IPS DF 4.7 (cell line): ENCODE results near the gene RPS6KA1.

Experiments used
- DNase-seq: peaks from one replicate; pipeline ENCODE4 v3.0.0-alpha.2; 2013; ENCODE audit warnings: low spot score; ENCODE audit errors: extremely low read depth

RPS6KA1 gene

DNA sequence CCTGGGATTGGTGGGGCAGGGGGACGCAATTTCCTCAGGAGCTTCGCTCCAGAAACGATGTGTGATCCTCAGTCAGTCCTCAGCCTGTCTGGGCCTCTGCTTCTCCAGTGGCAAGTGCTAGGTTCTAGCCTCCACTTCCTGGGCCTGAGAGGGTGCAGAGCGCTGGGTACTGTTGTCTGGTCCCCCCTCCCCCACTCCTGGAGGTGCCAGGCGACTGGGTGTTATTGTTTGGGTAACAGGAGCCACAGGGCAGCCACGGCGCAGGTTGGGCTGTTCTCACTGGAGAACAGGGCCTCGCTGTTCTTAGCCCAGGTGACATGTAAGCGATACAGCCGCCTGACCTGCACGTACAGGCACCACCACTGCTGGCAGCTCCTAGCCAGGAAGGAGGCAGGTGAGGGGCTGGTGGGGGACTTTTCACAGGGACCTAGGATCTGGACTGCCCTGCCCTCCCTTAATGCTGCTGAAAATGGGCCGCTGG is 2.1 kb downstream of the RPS6KA1 start:
- no peak for DNase-seq

GRCh38 chr1:26533951-26534509 is 4.5 kb downstream of the RPS6KA1 start:
- no peak for DNase-seq

- DNase-seq: no peak
These were observed 5.6 kb downstream of the RPS6KA1 start for GRCh38 chr1:26535201-26535600.

- DNase-seq: no peak
These were observed 6.5 kb downstream of the RPS6KA1 start for GRCh38 chr1:26536081-26536480.

DNA sequence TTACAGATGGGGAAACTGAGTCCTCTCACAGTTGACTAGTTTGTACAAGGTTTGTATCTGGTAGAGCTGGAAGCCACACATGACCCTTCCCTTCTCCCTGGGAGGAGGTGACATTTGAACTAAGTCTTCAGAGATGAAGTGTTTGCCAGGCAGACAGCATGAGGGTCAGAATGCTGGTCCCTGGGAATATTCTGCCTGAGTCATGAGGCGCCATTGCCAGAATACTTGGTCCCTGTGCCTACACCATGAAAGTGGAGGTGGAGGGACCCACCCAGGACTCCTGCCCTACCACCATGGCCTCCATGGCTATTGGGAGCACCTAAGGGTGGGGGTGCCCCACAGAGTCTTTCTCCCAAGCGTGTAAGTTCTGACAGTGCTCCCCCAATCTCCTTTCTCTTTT is 7.0 kb downstream of the RPS6KA1 start:
- no peak for DNase-seq

GRCh38 chr1:26537951-26538352 is 8.4 kb downstream of the RPS6KA1 start:
- DNase-seq: no peak

- no peak for DNase-seq
These were observed 9.2 kb downstream of the RPS6KA1 start for GRCh38 chr1:26538480-26539412.

DNA sequence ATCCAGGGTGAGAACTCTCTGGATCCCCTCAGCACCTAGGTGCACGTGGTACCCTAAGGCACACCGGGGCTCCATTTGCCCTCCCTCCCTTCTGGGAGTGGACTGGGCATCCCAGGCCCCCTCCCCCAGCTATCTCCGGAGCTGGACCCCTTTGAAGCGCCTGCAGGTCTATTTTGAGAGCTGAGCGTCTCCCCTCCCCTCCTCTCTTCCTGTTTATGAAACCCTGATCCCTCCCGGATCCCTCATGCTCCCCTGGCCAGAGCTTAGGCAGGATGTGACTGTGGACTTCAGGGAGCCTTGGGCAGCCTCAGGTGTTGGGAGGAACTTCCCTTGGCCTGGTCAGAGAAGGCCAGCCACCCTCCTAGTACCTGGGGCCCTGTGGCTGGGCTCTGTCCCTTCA is 10.2 kb downstream of the RPS6KA1 start:
- DNase-seq: no peak

DNA sequence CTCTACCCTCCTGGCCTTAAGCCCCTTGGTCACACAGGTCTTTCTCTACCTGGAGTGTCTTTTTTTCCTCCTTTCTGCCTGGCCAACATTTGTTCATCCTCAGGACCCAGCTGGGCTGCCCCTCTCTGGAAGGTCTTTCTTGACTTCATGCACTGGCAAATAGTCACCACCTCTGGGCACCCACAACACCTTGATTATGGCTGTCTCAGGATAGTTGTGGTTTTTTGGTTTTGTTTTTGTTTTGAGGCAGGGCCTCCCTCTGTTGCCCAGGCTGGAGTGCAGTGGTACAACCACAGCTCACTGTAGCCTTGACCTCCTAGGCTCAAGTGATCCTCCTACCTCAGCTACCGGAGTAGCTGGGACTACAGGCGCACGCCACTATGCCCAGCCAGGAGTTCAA is 10.8 kb downstream of the RPS6KA1 start:
- DNase-seq: no peak

- DNase-seq: no peak
These were observed 11.9 kb downstream of the RPS6KA1 start for GRCh38 chr1:26541431-26541815.

DNA sequence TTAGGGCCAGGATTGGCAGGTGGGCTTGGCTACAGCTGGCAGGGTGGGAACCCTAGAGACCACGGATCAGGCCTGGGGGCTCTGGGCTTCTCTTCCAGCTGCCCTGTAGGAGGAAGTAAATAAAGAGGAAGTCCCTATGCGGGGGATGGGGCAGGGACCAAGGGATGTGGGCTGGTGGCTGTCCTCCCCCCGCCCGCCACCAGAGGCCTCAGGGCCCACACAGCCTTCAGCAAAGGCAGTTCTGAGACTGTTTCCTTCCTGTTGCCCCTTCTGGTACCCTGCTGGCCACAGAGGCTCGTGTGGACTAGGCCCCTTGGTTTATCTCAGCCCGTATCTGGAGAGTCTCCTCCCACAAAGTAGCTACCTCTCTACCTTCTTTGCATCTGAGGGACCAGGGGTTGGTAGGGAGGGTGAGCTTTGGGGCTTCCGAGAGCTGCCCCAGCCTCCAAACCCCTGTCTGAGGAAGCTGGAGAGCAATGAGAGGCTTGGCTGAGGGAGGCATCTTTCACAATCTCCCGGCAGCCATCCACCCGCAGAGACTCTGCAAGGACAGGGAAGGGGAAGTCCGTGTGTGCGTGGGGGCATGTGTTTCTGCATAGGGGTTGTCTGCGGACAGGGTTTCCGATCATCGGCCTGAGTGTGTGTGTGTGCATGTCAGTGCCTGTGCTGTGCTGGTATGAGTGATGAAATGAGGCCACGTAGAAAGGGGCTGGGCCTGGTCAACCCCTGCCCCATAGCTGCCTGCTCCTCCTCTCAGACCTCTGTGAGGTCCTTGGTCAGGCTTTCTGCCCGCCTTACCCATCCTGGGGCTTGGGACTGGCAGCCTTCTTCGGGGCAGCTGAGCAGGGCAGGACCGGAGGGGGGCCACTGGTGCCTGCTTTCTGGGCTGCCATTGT is 12.5 kb downstream of the RPS6KA1 start:
- DNase-seq: no peak

DNA sequence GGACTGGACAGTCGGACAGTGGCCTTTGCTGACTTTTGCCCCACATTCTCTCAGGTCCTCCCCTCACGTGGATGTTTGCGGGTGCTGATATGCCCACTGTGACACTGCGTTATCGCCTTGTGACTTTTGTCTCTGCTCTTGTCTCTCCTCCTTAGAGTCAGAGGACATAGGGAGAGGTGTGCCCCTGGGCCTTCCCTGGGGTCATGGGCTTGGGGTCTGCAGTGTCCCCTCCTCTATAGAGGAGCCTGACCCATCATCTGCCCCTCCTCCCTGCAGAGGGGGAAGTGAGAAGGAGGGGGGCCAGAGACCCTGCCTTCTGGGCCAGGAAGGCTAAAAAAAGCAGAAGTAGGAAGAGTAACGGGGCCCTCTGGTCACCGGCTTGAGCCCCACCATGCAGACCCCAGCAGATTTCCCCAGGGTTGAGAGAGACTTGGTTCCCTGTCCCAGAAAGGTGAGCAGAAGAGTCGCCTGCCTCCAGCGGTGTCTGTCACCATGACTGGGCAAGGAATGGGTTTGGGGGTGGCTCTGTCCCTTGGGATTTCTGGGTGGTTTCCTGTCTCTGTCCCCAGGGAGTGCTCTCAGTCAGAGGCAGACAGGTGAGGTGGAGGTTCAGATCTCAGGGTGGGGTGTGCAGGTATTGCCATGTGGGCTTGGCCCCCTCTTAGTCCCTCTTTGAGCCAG is 13.3 kb downstream of the RPS6KA1 start:
- DNase-seq: no peak

DNA sequence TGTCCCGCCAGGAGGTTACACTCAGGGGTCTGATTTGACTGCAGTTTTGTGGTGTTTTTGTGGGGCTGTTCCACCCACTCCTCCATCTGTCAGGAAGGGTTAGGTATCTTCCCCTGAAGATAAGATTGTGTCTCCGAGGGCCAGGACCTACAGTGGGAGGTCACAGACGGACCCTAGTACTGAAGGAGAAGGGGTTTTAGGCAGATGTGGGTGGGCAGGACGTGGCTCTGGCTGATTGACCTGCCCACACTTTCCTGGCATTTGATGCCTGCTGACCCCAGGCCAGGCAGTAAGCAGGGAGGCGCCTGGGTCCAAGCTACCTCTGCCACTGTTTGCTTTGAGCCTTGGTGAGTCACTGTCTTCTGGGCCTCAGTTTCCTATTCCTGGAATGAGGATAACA is 13.9 kb downstream of the RPS6KA1 start:
- DNase-seq: no peak

DNA sequence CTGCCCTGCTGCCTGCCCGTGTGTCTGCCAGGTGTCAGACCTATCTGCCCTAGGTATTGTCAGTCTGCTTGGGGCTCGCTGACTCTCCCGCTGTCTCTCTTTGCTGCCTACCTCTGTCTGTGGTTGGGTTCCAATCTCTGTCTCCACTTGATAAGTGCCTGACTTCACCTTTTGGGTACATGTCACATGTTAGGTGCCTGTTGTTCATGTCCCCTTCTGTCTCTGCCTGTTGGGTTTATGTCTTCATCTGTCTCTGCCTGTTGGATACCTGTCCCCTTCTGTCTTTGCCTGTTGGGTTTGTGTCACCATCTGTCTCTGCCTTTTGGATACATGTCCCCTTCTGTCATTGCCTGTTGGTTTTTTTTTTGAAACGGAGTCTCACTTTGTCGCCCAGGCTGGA is 14.6 kb downstream of the RPS6KA1 start:
- DNase-seq: no peak

DNA sequence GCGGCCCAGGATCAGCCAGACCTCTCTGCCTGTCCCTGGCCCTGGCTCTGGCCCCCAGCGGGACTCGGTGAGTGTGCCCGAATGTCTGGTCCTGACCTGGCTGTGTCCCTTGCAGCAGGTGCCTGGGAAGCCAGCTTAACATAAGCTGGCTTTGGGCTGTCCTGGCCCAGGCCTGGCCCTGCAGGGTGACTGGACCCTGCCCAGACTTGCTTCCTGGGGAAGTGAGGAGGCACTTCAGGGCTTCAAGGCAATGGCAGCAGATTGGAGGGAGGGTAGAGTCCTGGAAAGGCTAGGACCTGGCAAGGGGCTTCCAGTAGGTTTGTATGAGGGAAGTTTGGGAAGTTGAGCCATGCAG is 16.4 kb downstream of the RPS6KA1 start:
- DNase-seq: no peak

DNA sequence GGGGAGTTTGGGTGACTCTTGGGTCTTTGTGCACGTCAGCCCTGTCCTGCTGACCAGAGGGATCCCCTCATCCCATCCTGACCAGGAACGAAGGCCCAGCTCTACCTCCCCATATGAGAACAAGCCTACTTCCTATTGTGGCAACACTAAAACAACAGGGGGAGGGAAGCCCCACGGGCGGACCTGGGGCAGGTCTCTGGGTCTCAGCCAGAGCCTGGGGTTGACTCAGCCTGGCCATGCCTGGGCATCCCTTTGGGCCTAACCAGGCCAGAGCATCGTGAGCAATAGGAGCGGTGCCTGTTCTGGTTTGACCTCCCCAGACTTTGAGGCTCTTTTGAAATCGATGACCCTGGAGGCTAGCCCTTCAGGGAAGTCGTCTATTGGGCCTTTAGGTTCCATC is 16.8 kb downstream of the RPS6KA1 start:
- no peak for DNase-seq

- DNase-seq: no peak
These were observed 17.3 kb downstream of the RPS6KA1 start for GRCh38 chr1:26546819-26547218.

- no peak for DNase-seq
These were observed 19.3 kb downstream of the RPS6KA1 start for GRCh38 chr1:26548841-26549240.

DNA sequence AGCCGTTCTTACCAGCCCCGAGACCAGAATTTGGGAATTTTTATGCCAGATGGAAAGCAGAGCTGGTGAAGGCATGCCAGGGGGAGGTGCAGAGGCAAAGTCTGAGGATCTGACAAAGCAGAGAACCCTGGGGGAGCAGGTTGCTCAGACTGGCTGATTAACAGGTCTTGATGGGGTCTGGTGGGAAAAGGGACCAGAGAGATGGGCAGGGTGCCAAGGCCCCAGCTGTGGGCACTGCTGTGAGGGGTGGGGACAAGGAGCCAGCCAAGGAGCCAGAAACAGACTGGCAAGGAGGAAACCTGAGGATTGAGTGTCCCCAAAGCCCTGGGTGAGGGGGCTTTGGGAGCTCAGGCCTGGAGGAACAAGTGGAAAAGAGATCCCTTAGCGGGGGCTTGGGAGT is 21.4 kb downstream of the RPS6KA1 start:
- no peak for DNase-seq

GRCh38 chr1:26552720-26553119 is 23.2 kb downstream of the RPS6KA1 start:
- DNase-seq: no peak

DNA sequence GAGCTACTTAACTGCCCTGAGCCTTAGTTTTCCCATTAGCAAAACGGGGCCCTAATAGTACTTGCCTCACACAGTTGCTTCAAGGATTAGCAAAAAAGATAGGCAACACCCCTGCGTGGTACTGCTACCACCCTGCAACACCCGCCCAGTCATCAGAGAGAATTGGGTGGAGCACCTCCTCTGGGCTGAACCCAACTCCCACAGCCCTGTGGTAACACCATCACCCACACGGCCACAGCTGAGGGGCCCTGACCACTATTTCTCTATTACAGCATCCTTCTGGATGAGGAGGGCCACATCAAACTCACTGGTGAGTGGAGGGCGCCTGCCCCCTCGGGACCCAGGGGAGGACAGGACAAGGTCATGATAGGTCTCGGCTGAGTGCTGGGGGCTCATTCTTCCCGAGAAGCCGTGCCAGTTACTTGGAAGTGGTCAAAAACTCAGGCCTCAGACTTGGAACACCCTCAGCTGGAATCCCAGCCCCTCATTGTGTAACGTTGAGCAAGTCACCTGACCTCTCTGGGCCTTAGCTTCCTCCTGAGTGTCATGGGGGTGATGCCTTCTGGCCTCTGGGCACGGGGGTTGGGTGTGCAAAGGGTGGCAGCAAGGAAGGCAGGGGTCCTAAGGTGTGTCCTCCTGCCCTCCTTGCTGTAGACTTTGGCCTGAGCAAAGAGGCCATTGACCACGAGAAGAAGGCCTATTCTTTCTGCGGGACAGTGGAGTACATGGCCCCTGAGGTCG is 24.6 kb downstream of the RPS6KA1 start:
- no peak for DNase-seq
